ENCODE results near the gene IBTK. TPM values are rescaled to one million over a fixed set of nuclear protein-coding genes. Genes with fewer than 3 reads are reported as not detected.

IBTK gene
- total RNA-seq, 1 experiment from 2014 or later = 17.1 TPM

GRCh38 chr6:82182756-82183155 is 64.8 kb downstream of the IBTK start:
- WGBS (ENCODE audit: extremely low coverage, insufficient read length, low lambda C conversion rate) = no CpG with 5 or more reads among the region's 1 CpG
- Histone ChIP-seq H4K8ac (replicated peaks; ENCODE audit: insufficient read length, low read depth, low read length) (no peak overlapping the region), H2BK12ac (ENCODE audit: insufficient read length, low read depth, low read length) (no peak overlapping the region), H3K27ac (ENCODE audit: insufficient read length, low read depth, low read length) (no peak overlapping the region), H3K79me1 (ENCODE audit: insufficient read depth, low read depth, low read length, poor library complexity, severe bottlenecking) (no peaks in the 10 kb centered on the region), H2AFZ (ENCODE audit: low read length) (no peak overlapping the region), H2BK120ac (ENCODE audit: low read depth, low read length, poor library complexity, severe bottlenecking) (no peak overlapping the region), H4K5ac (ENCODE audit: insufficient read length, low read depth, low read length) (no peak overlapping the region), H3K23ac (ENCODE audit: insufficient read length, low read depth, low read length) (no peak overlapping the region), H3K9me3 (ENCODE audit: control insufficient read depth, low read depth, low read length) (no peaks in the 10 kb centered on the region), H3K4me1 (ENCODE audit: insufficient read depth, low read length) (no peaks in the 10 kb centered on the region), H3K14ac (ENCODE audit: insufficient read depth, low read length) (no peak overlapping the region), H3K23me2 (ENCODE audit: insufficient read length, low read depth, low read length, poor library complexity, severe bottlenecking) (no peaks in the 10 kb centered on the region), H2BK20ac (ENCODE audit: low read depth, low read length, poor library complexity, severe bottlenecking) (no peak overlapping the region), H2AK5ac (ENCODE audit: insufficient read length, low read length) (no peak overlapping the region), H3K4me2 (ENCODE audit: insufficient read depth, insufficient read length, low read length) (no peak overlapping the region), H3K79me2 (ENCODE audit: insufficient read depth, low read length) (no peaks in the 10 kb centered on the region), H3K56ac (ENCODE audit: insufficient read length, low read depth, low read length) (no peak overlapping the region), H2BK5ac (ENCODE audit: insufficient read length, low read length) (no peak overlapping the region), H4K91ac (ENCODE audit: insufficient read length, low read depth, low read length) (no peak overlapping the region), H3T11ph (ENCODE audit: low read length) (no peak overlapping the region), H3K27me3 (ENCODE audit: insufficient read depth, low read length) (no peaks in the 10 kb centered on the region), H2BK15ac (ENCODE audit: low read depth, low read length) (no peak overlapping the region), H3K9ac (ENCODE audit: extremely low read depth, insufficient read length, low read length) (no peak overlapping the region), H4K20me1 (ENCODE audit: control insufficient read depth, insufficient read depth, insufficient read length) (no peaks in the 10 kb centered on the region), H3K4ac (ENCODE audit: low read depth, low read length) (no peak overlapping the region), H3K18ac (ENCODE audit: insufficient read length, low read depth, low read length) (no peak overlapping the region)
- H3K36me3 Mint-ChIP-seq (ENCODE audit: insufficient read depth in 1 of 3, low read depth in 3 of 3) = peaks cover 8 to 38% (median 29%) of the 10 kb centered on the region in 3 experiments; a peak in 5 of 7 replicates
- H3K9me3 Mint-ChIP-seq = no peaks in the 10 kb centered on the region
- no peak for DNase-seq
- no peak overlapping the region for H3K4me3 Mint-ChIP-seq
- no peaks in the 10 kb centered on the region for H3K27me3 Mint-ChIP-seq (ENCODE audit: low read depth)
- no peak overlapping the region; a peak in 1 of 7 replicates for H3K27ac Mint-ChIP-seq
- no peak for TF ChIP-seq CTCF (conservative IDR thresholded peaks at IDR 0.05)
- no peaks in the 10 kb centered on the region for H3K4me1 Mint-ChIP-seq

All from H9 (cell line).